Measurements from ENCODE around the gene TYMP.

TYMP gene

GRCh38 chr22:50575426-50575941 is 45.7 kb upstream of the TYMP start:
- DNase-seq (ENCODE audit: low read depth), result no peak
- TF ChIP-seq, protein P1, sequence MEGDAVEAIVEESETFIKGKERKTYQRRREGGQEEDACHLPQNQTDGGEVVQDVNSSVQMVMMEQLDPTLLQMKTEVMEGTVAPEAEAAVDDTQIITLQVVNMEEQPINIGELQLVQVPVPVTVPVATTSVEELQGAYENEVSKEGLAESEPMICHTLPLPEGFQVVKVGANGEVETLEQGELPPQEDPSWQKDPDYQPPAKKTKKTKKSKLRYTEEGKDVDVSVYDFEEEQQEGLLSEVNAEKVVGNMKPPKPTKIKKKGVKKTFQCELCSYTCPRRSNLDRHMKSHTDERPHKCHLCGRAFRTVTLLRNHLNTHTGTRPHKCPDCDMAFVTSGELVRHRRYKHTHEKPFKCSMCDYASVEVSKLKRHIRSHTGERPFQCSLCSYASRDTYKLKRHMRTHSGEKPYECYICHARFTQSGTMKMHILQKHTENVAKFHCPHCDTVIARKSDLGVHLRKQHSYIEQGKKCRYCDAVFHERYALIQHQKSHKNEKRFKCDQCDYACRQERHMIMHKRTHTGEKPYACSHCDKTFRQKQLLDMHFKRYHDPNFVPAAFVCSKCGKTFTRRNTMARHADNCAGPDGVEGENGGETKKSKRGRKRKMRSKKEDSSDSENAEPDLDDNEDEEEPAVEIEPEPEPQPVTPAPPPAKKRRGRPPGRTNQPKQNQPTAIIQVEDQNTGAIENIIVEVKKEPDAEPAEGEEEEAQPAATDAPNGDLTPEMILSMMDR (IDR thresholded peaks at IDR 0.05; ENCODE audit: low read length, missing control alignments), result no peak
- H3K4me3 ChIP-seq (replicated peaks; ENCODE audit: low read depth, low read length), result no peak overlapping the region

DNA sequence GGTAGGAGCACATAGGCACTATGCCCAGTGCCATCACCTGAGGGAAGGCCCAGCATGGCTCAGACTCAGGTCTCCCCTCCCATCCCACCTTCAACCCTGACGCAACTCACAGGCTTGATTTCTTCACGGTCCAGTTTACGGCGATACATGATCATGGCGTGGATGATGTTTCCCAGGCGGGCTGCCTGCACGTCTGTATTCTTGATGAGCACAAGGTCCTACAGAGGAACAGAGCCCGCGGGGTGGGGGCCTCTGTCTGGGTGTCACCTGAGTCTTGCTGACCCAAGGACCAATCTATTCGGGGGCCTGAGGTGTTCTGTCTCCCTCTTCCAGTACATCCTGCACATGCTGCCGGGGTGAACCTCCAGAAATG is 44.6 kb upstream of the TYMP start:
- TF ChIP-seq, protein P1 (IDR thresholded peaks at IDR 0.05; ENCODE audit: low read length, missing control alignments), result no peak
- no peak for DNase-seq (ENCODE audit: low read depth)
- H3K4me3 ChIP-seq (replicated peaks; ENCODE audit: low read depth, low read length), result no peak overlapping the region

- no peak for DNase-seq (ENCODE audit: low read depth)
- TF ChIP-seq, protein P1 (IDR thresholded peaks at IDR 0.05; ENCODE audit: low read length, missing control alignments), result no peak
- no peak overlapping the region for H3K4me3 ChIP-seq (replicated peaks; ENCODE audit: low read depth, low read length)
Measured at GRCh38 chr22:50573491-50574382, 43.9 kb upstream of the TYMP start.

- DNase-seq (ENCODE audit: low read depth), result no peak
- TF ChIP-seq, protein P1 (IDR thresholded peaks at IDR 0.05; ENCODE audit: low read length, missing control alignments), result no peak
- no peak overlapping the region for H3K4me3 ChIP-seq (replicated peaks; ENCODE audit: low read depth, low read length)
Measured at GRCh38 chr22:50572965-50573364, 43.2 kb upstream of the TYMP start.

- no peak for DNase-seq (ENCODE audit: low read depth)
- TF ChIP-seq, protein P1 (IDR thresholded peaks at IDR 0.05; ENCODE audit: low read length, missing control alignments), result no peak
- H3K4me3 ChIP-seq (replicated peaks; ENCODE audit: low read depth, low read length), result no peak overlapping the region
Measured at GRCh38 chr22:50571264-50572175, 41.7 kb upstream of the TYMP start.

DNA sequence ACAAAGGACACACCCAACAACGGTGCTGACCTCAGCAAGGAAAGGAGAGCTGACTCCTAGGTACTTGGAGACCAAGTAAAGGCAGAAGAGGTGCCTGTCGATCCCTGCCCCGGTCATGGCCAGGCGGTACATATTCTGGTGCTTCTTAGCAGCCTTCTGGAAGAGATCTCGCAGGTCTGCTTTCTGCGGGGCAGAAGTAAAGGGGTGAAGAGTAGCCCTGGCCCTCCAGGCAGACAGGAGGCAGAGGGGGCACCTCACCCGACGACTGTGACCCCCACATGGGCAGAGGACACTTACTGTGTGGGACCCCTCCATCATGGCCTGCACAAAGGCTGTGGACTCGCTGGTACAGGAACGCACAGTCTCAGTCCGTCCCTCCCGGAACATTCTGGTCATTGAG is 41.0 kb upstream of the TYMP start:
- TF ChIP-seq, protein P1 (IDR thresholded peaks at IDR 0.05; ENCODE audit: low read length, missing control alignments), result no peak
- no peak overlapping the region for H3K4me3 ChIP-seq (replicated peaks; ENCODE audit: low read depth, low read length)
- no peak for DNase-seq (ENCODE audit: low read depth)

Measured in fibroblast of pulmonary artery (primary cell).